Measurements from ENCODE around the gene SORCS2.

Gene SORCS2

GRCh38 chr4:7420661-7421040, 228.3 kb downstream of the SORCS2 start:
- ChIA-PET CTCF (interaction anchor here (1.1 kb wide), 1 partner anchor 13 kb away, joined by 6 read pairs; no protein-coding TSS in a partner anchor), POLR2A (no interaction called here)
- no peak overlapping the region for H3K27ac ChIP-seq (ENCODE audit: insufficient read depth in 1 of 2, low read depth in 1 of 2, low read length in 2 of 2, poor library complexity in 1 of 2, severe bottlenecking in 2 of 2)
- DNase-seq = no peak
- no peaks in the 10 kb centered on the region for H3K36me3 ChIP-seq (ENCODE audit: control insufficient read depth in 4 of 4, insufficient read depth in 4 of 4, low read length in 3 of 4)
- 90% methylated on average over 14 of the region's 14 CpGs for WGBS (ENCODE audit: insufficient coverage)
- peaks cover 0 to 7% (median 0%) of the 10 kb centered on the region in 5 experiments for H3K9me3 ChIP-seq (ENCODE audit: control extremely low read depth in 1 of 5, control insufficient read depth in 4 of 5, insufficient read depth in 2 of 5, low read depth in 1 of 5, low read length in 4 of 5)
- H3K4me3 ChIP-seq (ENCODE audit: control insufficient read depth in 1 of 7, extremely low read depth in 1 of 7, insufficient read depth in 4 of 7, low read depth in 2 of 7, low read length in 6 of 7) = no peak overlapping the region
- no peaks in the 10 kb centered on the region for H3K4me1 ChIP-seq (ENCODE audit: control extremely low read depth in 1 of 4, control insufficient read depth in 4 of 4, insufficient read depth in 4 of 4, low read length in 3 of 4)
- peaks cover 0 to 17% (median 0%) of the 10 kb centered on the region in 5 experiments for H3K27me3 ChIP-seq (replicated peaks in 2 of 5; ENCODE audit: control insufficient read depth in 4 of 5, insufficient read depth in 5 of 5, low read length in 4 of 5)

GRCh38 chr4:7421356-7422150, 229.2 kb downstream of the SORCS2 start:
- H3K9me3 ChIP-seq (ENCODE audit: control extremely low read depth in 1 of 5, control insufficient read depth in 4 of 5, insufficient read depth in 2 of 5, low read depth in 1 of 5, low read length in 4 of 5) = peaks cover 0 to 7% (median 0%) of the 10 kb centered on the region in 5 experiments
- no peak overlapping the region for H3K27ac ChIP-seq (ENCODE audit: insufficient read depth in 1 of 2, low read depth in 1 of 2, low read length in 2 of 2, poor library complexity in 1 of 2, severe bottlenecking in 2 of 2)
- H3K4me1 ChIP-seq (ENCODE audit: control extremely low read depth in 1 of 4, control insufficient read depth in 4 of 4, insufficient read depth in 4 of 4, low read length in 3 of 4) = no peaks in the 10 kb centered on the region
- 88% methylated on average over 19 of the region's 24 CpGs for WGBS (ENCODE audit: insufficient coverage)
- peaks cover 0 to 8% (median 0%) of the 10 kb centered on the region in 5 experiments for H3K27me3 ChIP-seq (replicated peaks in 2 of 5; ENCODE audit: control insufficient read depth in 4 of 5, insufficient read depth in 5 of 5, low read length in 4 of 5)
- no peak for DNase-seq
- CTCF ChIA-PET = no interaction called here
- POLR2A ChIA-PET = no interaction called here
- no peaks in the 10 kb centered on the region for H3K36me3 ChIP-seq (ENCODE audit: control insufficient read depth in 4 of 4, insufficient read depth in 4 of 4, low read length in 3 of 4)
- no peak overlapping the region for H3K4me3 ChIP-seq (ENCODE audit: control insufficient read depth in 1 of 7, extremely low read depth in 1 of 7, insufficient read depth in 4 of 7, low read depth in 2 of 7, low read length in 6 of 7)

GRCh38 chr4:7422151-7422897, 230.0 kb downstream of the SORCS2 start:
- Histone ChIP-seq H3K27me3 (replicated peaks in 2 of 5; ENCODE audit: control insufficient read depth in 4 of 5, insufficient read depth in 5 of 5, low read length in 4 of 5) (peaks cover 0 to 4% (median under 1%) of the 10 kb centered on the region in 5 experiments), H3K4me1 (ENCODE audit: control extremely low read depth in 1 of 4, control insufficient read depth in 4 of 4, insufficient read depth in 4 of 4, low read length in 3 of 4) (no peaks in the 10 kb centered on the region), H3K36me3 (ENCODE audit: control insufficient read depth in 4 of 4, insufficient read depth in 4 of 4, low read length in 3 of 4) (no peaks in the 10 kb centered on the region), H3K9me3 (ENCODE audit: control extremely low read depth in 1 of 5, control insufficient read depth in 4 of 5, insufficient read depth in 2 of 5, low read depth in 1 of 5, low read length in 4 of 5) (peaks cover 0 to 7% (median 0%) of the 10 kb centered on the region in 5 experiments), H3K4me3 (ENCODE audit: control insufficient read depth in 1 of 7, extremely low read depth in 1 of 7, insufficient read depth in 4 of 7, low read depth in 2 of 7, low read length in 6 of 7) (no peak overlapping the region), H3K27ac (ENCODE audit: insufficient read depth in 1 of 2, low read depth in 1 of 2, low read length in 2 of 2, poor library complexity in 1 of 2, severe bottlenecking in 2 of 2) (no peak overlapping the region)
- ChIA-PET POLR2A (no interaction called here), CTCF (no interaction called here)
- DNase-seq = no peak
- 94% methylated on average over 18 of the region's 19 CpGs for WGBS (ENCODE audit: insufficient coverage)

- ChIA-PET POLR2A (no interaction called here), CTCF (no interaction called here)
- 98% methylated on average over 8 of the region's 9 CpGs for WGBS (ENCODE audit: insufficient coverage)
- DNase-seq = no peak
- Histone ChIP-seq H3K9me3 (ENCODE audit: control extremely low read depth in 1 of 5, control insufficient read depth in 4 of 5, insufficient read depth in 2 of 5, low read depth in 1 of 5, low read length in 4 of 5) (peaks cover 0 to 7% (median 0%) of the 10 kb centered on the region in 5 experiments), H3K4me1 (ENCODE audit: control extremely low read depth in 1 of 4, control insufficient read depth in 4 of 4, insufficient read depth in 4 of 4, low read length in 3 of 4) (no peaks in the 10 kb centered on the region), H3K4me3 (ENCODE audit: control insufficient read depth in 1 of 7, extremely low read depth in 1 of 7, insufficient read depth in 4 of 7, low read depth in 2 of 7, low read length in 6 of 7) (no peak overlapping the region), H3K27me3 (replicated peaks in 2 of 5; ENCODE audit: control insufficient read depth in 4 of 5, insufficient read depth in 5 of 5, low read length in 4 of 5) (peaks cover 0 to 4% (median 2%) of the 10 kb centered on the region in 5 experiments), H3K27ac (ENCODE audit: insufficient read depth in 1 of 2, low read depth in 1 of 2, low read length in 2 of 2, poor library complexity in 1 of 2, severe bottlenecking in 2 of 2) (no peak overlapping the region), H3K36me3 (ENCODE audit: control insufficient read depth in 4 of 4, insufficient read depth in 4 of 4, low read length in 3 of 4) (no peaks in the 10 kb centered on the region)
Measured at GRCh38 chr4:7422898-7423180, 230.5 kb downstream of the SORCS2 start.

GRCh38 chr4:7423391-7423790, 231.1 kb downstream of the SORCS2 start:
- Histone ChIP-seq H3K27ac (ENCODE audit: insufficient read depth in 1 of 2, low read depth in 1 of 2, low read length in 2 of 2, poor library complexity in 1 of 2, severe bottlenecking in 2 of 2) (no peak overlapping the region), H3K27me3 (replicated peaks in 2 of 5; ENCODE audit: control insufficient read depth in 4 of 5, insufficient read depth in 5 of 5, low read length in 4 of 5) (peaks cover 0 to 8% (median 2%) of the 10 kb centered on the region in 5 experiments), H3K4me1 (ENCODE audit: control extremely low read depth in 1 of 4, control insufficient read depth in 4 of 4, insufficient read depth in 4 of 4, low read length in 3 of 4) (no peaks in the 10 kb centered on the region), H3K4me3 (ENCODE audit: control insufficient read depth in 1 of 7, extremely low read depth in 1 of 7, insufficient read depth in 4 of 7, low read depth in 2 of 7, low read length in 6 of 7) (no peak overlapping the region), H3K36me3 (ENCODE audit: control insufficient read depth in 4 of 4, insufficient read depth in 4 of 4, low read length in 3 of 4) (no peaks in the 10 kb centered on the region), H3K9me3 (ENCODE audit: control extremely low read depth in 1 of 5, control insufficient read depth in 4 of 5, insufficient read depth in 2 of 5, low read depth in 1 of 5, low read length in 4 of 5) (peaks cover 0 to 2% (median 0%) of the 10 kb centered on the region in 5 experiments)
- CTCF ChIA-PET = no interaction called here
- 95% methylated on average over 3 of the region's 5 CpGs for WGBS (ENCODE audit: insufficient coverage)
- no peak for DNase-seq
- POLR2A ChIA-PET = no interaction called here

GRCh38 chr4:7423801-7424552, 231.6 kb downstream of the SORCS2 start:
- Histone ChIP-seq H3K4me3 (ENCODE audit: control insufficient read depth in 1 of 7, extremely low read depth in 1 of 7, insufficient read depth in 4 of 7, low read depth in 2 of 7, low read length in 6 of 7) (no peak overlapping the region), H3K27me3 (replicated peaks in 2 of 5; ENCODE audit: control insufficient read depth in 4 of 5, insufficient read depth in 5 of 5, low read length in 4 of 5) (peaks cover 0 to 9% (median 4%) of the 10 kb centered on the region in 5 experiments), H3K4me1 (ENCODE audit: control extremely low read depth in 1 of 4, control insufficient read depth in 4 of 4, insufficient read depth in 4 of 4, low read length in 3 of 4) (no peaks in the 10 kb centered on the region), H3K9me3 (ENCODE audit: control extremely low read depth in 1 of 5, control insufficient read depth in 4 of 5, insufficient read depth in 2 of 5, low read depth in 1 of 5, low read length in 4 of 5) (no peaks in the 10 kb centered on the region), H3K36me3 (ENCODE audit: control insufficient read depth in 4 of 4, insufficient read depth in 4 of 4, low read length in 3 of 4) (no peaks in the 10 kb centered on the region), H3K27ac (ENCODE audit: insufficient read depth in 1 of 2, low read depth in 1 of 2, low read length in 2 of 2, poor library complexity in 1 of 2, severe bottlenecking in 2 of 2) (no peak overlapping the region)
- WGBS (ENCODE audit: insufficient coverage) = 81% methylated on average over 13 of the region's 17 CpGs
- CTCF ChIA-PET = no interaction called here
- DNase-seq = no peak
- POLR2A ChIA-PET = no interaction called here

Data from common myeloid progenitor, CD34-positive (primary cell).